Trophoblast cell (in vitro differentiated cells and primary cell): Measurements from ENCODE around the gene AKAP8.

Experiments
- DNase-seq, 2 donors: peaks; one replicate each; pipeline ENCODE4 v3.0.0-alpha.2; 2016
- H2AFZ ChIP-seq: 2 replicates; pipeline ENCODE4 v1.6.1; 2013; ENCODE audit warnings: low read length, moderate library complexity, mild to moderate bottlenecking; ENCODE audit not compliant: insufficient read depth, poor library complexity
- H2AK5ac ChIP-seq: 2 replicates; pipeline ENCODE4 v1.6.1; 2013; ENCODE audit warnings: mild to moderate bottlenecking, low read length
- H2BK120ac ChIP-seq: 2 replicates; pipeline ENCODE4 v1.6.1; 2013; ENCODE audit warnings: low read length, mild to moderate bottlenecking, moderate library complexity; ENCODE audit not compliant: insufficient read depth, poor library complexity
- H2BK12ac ChIP-seq: 2 replicates; pipeline ENCODE4 v1.6.1; 2013; ENCODE audit warnings: mild to moderate bottlenecking, low read length, moderate library complexity
- H2BK5ac ChIP-seq: 2 replicates; pipeline ENCODE4 v1.6.1; 2013; ENCODE audit warnings: low read length, low read depth, moderate library complexity, mild to moderate bottlenecking; ENCODE audit not compliant: poor library complexity
- H3K14ac ChIP-seq: 2 replicates; pipeline ENCODE4 v1.6.1; 2013; ENCODE audit warnings: mild to moderate bottlenecking, low read length
- H3K18ac ChIP-seq: 2 replicates; pipeline ENCODE4 v1.6.1; 2013; ENCODE audit warnings: mild to moderate bottlenecking, low read length
- H3K23ac ChIP-seq: 2 replicates; pipeline ENCODE4 v1.6.1; 2013; ENCODE audit warnings: low read length
- H3K27ac ChIP-seq: 2 replicates; pipeline ENCODE4 v1.5.1; 2013; ENCODE audit warnings: low read depth, mild to moderate bottlenecking, inconsistent platforms, low read length, moderate library complexity
- H3K27me3 ChIP-seq: 2 replicates; pipeline ENCODE4 v1.6.1; 2013; ENCODE audit warnings: inconsistent platforms, mild to moderate bottlenecking, low read length, moderate library complexity; ENCODE audit not compliant: insufficient read depth
- H3K36me3 ChIP-seq, 2 experiments: 1 replicate in 1 of 2; 2 replicates in 1 of 2; pipeline ENCODE4 v1.6.1; 2013; ENCODE audit warnings: low read length in 2 of 2, mild to moderate bottlenecking in 2 of 2, moderate library complexity in 1 of 2; ENCODE audit not compliant: insufficient read depth in 2 of 2, control insufficient read depth in 1 of 2
- H3K4ac ChIP-seq: 2 replicates; pipeline ENCODE4 v1.6.1; 2013; ENCODE audit warnings: low read depth, mild to moderate bottlenecking, low read length, moderate library complexity
- H3K4me1 ChIP-seq, 2 experiments: 1 replicate in 1 of 2; 2 replicates in 1 of 2; pipeline ENCODE4 v1.6.1; 2013; ENCODE audit warnings: low read length in 2 of 2, mild to moderate bottlenecking in 2 of 2, moderate library complexity in 1 of 2; ENCODE audit not compliant: insufficient read depth in 2 of 2, control insufficient read depth in 1 of 2
- H3K4me2 ChIP-seq: 2 replicates; pipeline ENCODE4 v1.6.1; 2013; ENCODE audit warnings: inconsistent platforms, mild to moderate bottlenecking, low read length, moderate library complexity
- H3K4me3 ChIP-seq: 2 replicates; pipeline ENCODE4 v1.5.1; 2013; ENCODE audit warnings: mild to moderate bottlenecking, low read depth, low read length, inconsistent platforms
- H3K79me1 ChIP-seq: one replicate; pipeline ENCODE4 v1.6.1; 2013; ENCODE audit warnings: low read length
- H3K79me2 ChIP-seq: 2 replicates; pipeline ENCODE4 v1.6.1; 2013; ENCODE audit warnings: low read length, mild to moderate bottlenecking; ENCODE audit not compliant: control insufficient read depth, insufficient read depth, poor library complexity
- H3K9ac ChIP-seq: 2 replicates; pipeline ENCODE4 v1.6.1; 2013; ENCODE audit warnings: mild to moderate bottlenecking, low read length
- H3K9me3 ChIP-seq: 2 replicates; pipeline ENCODE4 v1.6.1; 2013; ENCODE audit warnings: low read depth, mild to moderate bottlenecking, control low read depth, inconsistent platforms, low read length; ENCODE audit not compliant: insufficient read depth
- H4K12ac ChIP-seq: 2 replicates; pipeline ENCODE4 v1.6.1; 2013; ENCODE audit warnings: low read depth, mild to moderate bottlenecking, low read length, moderate library complexity
- H4K8ac ChIP-seq: 2 replicates; pipeline ENCODE4 v1.6.1; 2013; ENCODE audit warnings: low read depth, mild to moderate bottlenecking, low read length, moderate library complexity
- H4K91ac ChIP-seq: one replicate; pipeline ENCODE4 v1.6.1; 2013; ENCODE audit warnings: low read depth, mild to moderate bottlenecking, low read length, moderate library complexity
- WGBS: extraction: QIAGEN DNeasy Blood & Tissue Kit; methylation state at CpG from one replicate; pipeline ENCODE4 v1.1.7; 2013; ENCODE audit warnings: missing lambda C conversion rate; ENCODE audit not compliant: insufficient read length, insufficient coverage; ENCODE audit errors: extremely low coverage; 5-methylcytosine and 5-hydroxymethylcytosine counted together

AKAP8 gene

GRCh38 chr19:15425321-15425950 is 45.8 kb upstream of the AKAP8 start:
- Histone ChIP-seq H3K14ac (no peak overlapping the region), H3K18ac (no peak overlapping the region), H3K23ac (no peak overlapping the region), H2BK5ac (no peak overlapping the region), H3K79me1 (no peaks in the 10 kb centered on the region), H3K79me2 (peaks cover 2% of the 10 kb centered on the region), H4K91ac (no peak overlapping the region), H3K36me3 (peaks cover 74 to 77% of the 10 kb centered on the region in 2 experiments), H3K4me2 (no peak overlapping the region), H3K9me3 (peaks cover 8% of the 10 kb centered on the region), H2AK5ac (no peak overlapping the region), H3K4me1 (no peaks in the 10 kb centered on the region), H2BK12ac (no peak overlapping the region), H4K12ac (no peak overlapping the region), H3K27ac (no peak overlapping the region), H3K4me3 (no peak overlapping the region), H2AFZ (no peak overlapping the region), H3K9ac (no peak overlapping the region), H3K27me3 (no peaks in the 10 kb centered on the region), H2BK120ac (no peak overlapping the region), H3K4ac (no peak overlapping the region), H4K8ac (no peak overlapping the region)
- DNase-seq, result no peak
- no CpG with 5 or more reads among the region's 36 CpGs for WGBS

DNA sequence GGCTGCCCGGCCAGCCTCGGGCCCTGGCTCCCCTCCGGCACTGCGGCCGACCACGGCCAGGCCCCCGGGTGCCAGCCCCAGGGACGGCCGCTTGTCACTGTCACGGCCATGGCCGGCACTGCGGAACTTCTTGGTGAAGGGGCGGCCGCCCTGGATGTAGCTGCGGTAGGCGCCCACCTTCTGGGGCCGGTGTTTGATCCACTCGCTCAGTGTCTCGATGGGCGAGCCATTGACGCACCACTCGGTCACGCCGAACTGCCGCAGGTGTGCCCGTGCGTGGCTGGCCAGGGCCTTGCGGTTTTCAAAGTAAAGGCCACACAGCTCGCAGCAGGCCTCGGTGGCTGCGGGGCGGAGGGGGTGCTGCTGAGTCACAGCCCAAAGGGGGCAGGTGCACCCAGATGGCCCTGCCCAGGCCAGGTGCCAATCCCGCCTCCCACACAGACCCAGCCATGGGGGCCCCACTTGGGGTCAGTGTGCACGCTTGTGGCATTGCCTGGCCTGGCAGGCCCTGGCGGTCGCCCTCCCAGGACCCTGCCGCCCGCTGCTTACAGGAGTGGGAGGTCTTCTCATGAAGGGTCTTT is 45.2 kb upstream of the AKAP8 start:
- Histone ChIP-seq H3K27ac (no peak overlapping the region), H3K4me2 (no peak overlapping the region), H3K79me2 (peaks cover 2% of the 10 kb centered on the region), H4K91ac (no peak overlapping the region), H3K4ac (no peak overlapping the region), H3K9me3 (peaks cover 8% of the 10 kb centered on the region), H3K79me1 (no peaks in the 10 kb centered on the region), H2BK12ac (no peak overlapping the region), H4K8ac (no peak overlapping the region), H3K27me3 (no peaks in the 10 kb centered on the region), H3K23ac (no peak overlapping the region), H2BK120ac (no peak overlapping the region), H3K9ac (no peak overlapping the region), H4K12ac (no peak overlapping the region), H2AK5ac (no peak overlapping the region), H3K36me3 (peaks cover 71 to 72% of the 10 kb centered on the region in 2 experiments), H2BK5ac (no peak overlapping the region), H3K14ac (no peak overlapping the region), H3K4me1 (no peaks in the 10 kb centered on the region), H3K4me3 (no peak overlapping the region), H2AFZ (no peak overlapping the region), H3K18ac (no peak overlapping the region)
- no peak for DNase-seq
- no CpG with 5 or more reads among the region's 38 CpGs for WGBS

DNA sequence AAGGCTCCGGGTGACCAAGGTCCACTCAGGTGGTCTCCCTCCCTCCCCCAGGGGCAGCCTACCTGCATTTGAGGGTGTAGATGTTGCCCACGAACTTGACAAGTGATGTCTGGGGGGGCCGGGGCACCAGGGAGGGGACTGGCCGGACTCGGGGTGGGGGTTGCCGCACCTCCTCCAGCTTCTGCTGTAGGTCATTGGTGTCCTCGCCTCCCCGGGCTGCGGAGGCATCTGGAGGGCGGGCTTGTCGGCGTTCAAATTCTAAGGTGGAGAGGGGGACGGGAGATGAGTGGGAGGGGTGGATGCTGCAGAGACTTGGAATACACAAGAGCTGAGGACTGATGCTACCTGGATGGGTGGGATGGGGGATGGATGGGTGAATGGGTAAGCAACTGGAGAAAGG is 44.5 kb upstream of the AKAP8 start:
- no peak overlapping the region for H3K27ac ChIP-seq
- H3K9ac ChIP-seq, result no peak overlapping the region
- no peak overlapping the region for H2AK5ac ChIP-seq
- no CpG with 5 or more reads among the region's 13 CpGs for WGBS
- no peak for DNase-seq
- H3K18ac ChIP-seq, result no peak overlapping the region
- H2BK12ac ChIP-seq, result no peak overlapping the region
- H2AFZ ChIP-seq, result no peak overlapping the region
- H4K91ac ChIP-seq, result no peak overlapping the region
- H3K36me3 ChIP-seq, result peaks cover 64 to 69% of the 10 kb centered on the region in 2 experiments
- H3K9me3 ChIP-seq, result peaks cover 8% of the 10 kb centered on the region
- no peak overlapping the region for H4K12ac ChIP-seq
- no peaks in the 10 kb centered on the region for H3K4me1 ChIP-seq
- H3K79me2 ChIP-seq, result no peaks in the 10 kb centered on the region
- H2BK5ac ChIP-seq, result no peak overlapping the region
- H3K27me3 ChIP-seq, result no peaks in the 10 kb centered on the region
- no peak overlapping the region for H3K4ac ChIP-seq
- no peaks in the 10 kb centered on the region for H3K79me1 ChIP-seq
- no peak overlapping the region for H4K8ac ChIP-seq
- H3K14ac ChIP-seq, result no peak overlapping the region
- no peak overlapping the region for H3K4me3 ChIP-seq
- H3K4me2 ChIP-seq, result no peak overlapping the region
- H2BK120ac ChIP-seq, result no peak overlapping the region
- no peak overlapping the region for H3K23ac ChIP-seq

- H3K4me2 ChIP-seq, result no peak overlapping the region
- H3K23ac ChIP-seq, result no peak overlapping the region
- no peak overlapping the region for H2BK12ac ChIP-seq
Measured at GRCh38 chr19:15423130-15423529, 43.5 kb upstream of the AKAP8 start.

More at GRCh38 chr19:15423130-15423529, 43.5 kb upstream of the AKAP8 start:
- DNase-seq, result no peak
- Histone ChIP-seq H4K12ac (no peak overlapping the region), H2BK5ac (no peak overlapping the region), H3K18ac (no peak overlapping the region), H3K9ac (no peak overlapping the region), H3K9me3 (peaks cover 8% of the 10 kb centered on the region), H2AFZ (no peak overlapping the region), H3K27me3 (no peaks in the 10 kb centered on the region), H3K27ac (no peak overlapping the region), H3K14ac (no peak overlapping the region), H2BK120ac (no peak overlapping the region), H3K36me3 (peaks cover 57 to 63% of the 10 kb centered on the region in 2 experiments), H3K4me1 (no peaks in the 10 kb centered on the region), H3K4me3 (no peak overlapping the region), H3K79me1 (peaks cover 5% of the 10 kb centered on the region), H3K4ac (no peak overlapping the region), H4K91ac (no peak overlapping the region), H3K79me2 (peaks cover 7% of the 10 kb centered on the region), H2AK5ac (no peak overlapping the region), H4K8ac (no peak overlapping the region)
- WGBS, result no CpG with 5 or more reads among the region's 6 CpGs
